Measurements from ENCODE around the gene TSTD1. TPM values are rescaled to one million over a fixed set of nuclear protein-coding genes. Genes with fewer than 3 reads are reported as not detected.

The TSTD1 gene
- total and polyA plus RNA-seq, 2 donors (not counting 1 experiment from before 2014, with no cell fraction given) = 0.24 to 0.66 TPM

DNA sequence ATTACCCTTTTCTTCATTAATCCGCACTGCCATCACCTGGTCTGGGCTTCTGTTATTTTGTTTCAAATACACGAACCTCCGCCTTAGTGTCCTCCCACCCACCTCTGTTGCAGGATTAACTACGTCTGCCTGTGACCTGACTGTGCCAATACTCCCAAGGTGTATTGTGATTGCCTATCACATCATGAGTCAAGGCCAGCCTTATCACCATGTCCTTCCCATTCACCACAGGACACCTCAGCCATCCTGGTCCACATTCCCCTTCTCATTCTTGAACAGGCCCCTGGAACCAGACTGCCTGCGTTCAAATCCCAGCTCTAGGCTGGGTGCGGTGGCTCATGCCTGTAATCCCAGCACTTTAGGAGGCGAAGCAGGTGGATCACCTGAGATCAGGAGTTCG, 32.2 kb downstream of the TSTD1 start:
- Histone ChIP-seq H3K36me3 (ENCODE audit: control insufficient read depth, insufficient read depth, low read length) (no peaks in the 10 kb centered on the region), H3K4me3 (replicated peaks in 1 of 4; ENCODE audit: control extremely low read depth in 1 of 4, insufficient read depth in 1 of 4, low read depth in 3 of 4, low read length in 4 of 4) (no peak overlapping the region), H3K9me3 (ENCODE audit: control insufficient read depth, insufficient read depth, low read depth, low read length) (no peaks in the 10 kb centered on the region), H3K79me2 (ENCODE audit: control insufficient read depth, insufficient read depth, low read length) (no peaks in the 10 kb centered on the region), H2AFZ (ENCODE audit: low read length) (no peak overlapping the region), H3K4me2 (ENCODE audit: extremely low read depth, insufficient read depth, low read length) (no peak overlapping the region), H3K9ac (ENCODE audit: insufficient read depth, low read length) (no peak overlapping the region), H4K20me1 (ENCODE audit: control insufficient read depth, extremely low read depth, insufficient read depth, low read length) (no peaks in the 10 kb centered on the region), H3K27me3 (ENCODE audit: control insufficient read depth, insufficient read depth, low read length) (no peaks in the 10 kb centered on the region), H3K4me1 (ENCODE audit: control insufficient read depth, extremely low read depth, insufficient read depth, low read length) (no peaks in the 10 kb centered on the region), H3K27ac (ENCODE audit: insufficient read depth, low read length) (no peak overlapping the region)
- no peak for DNase-seq (ENCODE audit: low read depth in 2 of 2)
- TF ChIP-seq EZH2 (IDR thresholded peaks at IDR 0.05; ENCODE audit: low read length, missing control alignments) (no peak), CTCF (conservative IDR thresholded peaks at IDR 0.05 in 1 of 2, IDR thresholded peaks at IDR 0.05 in 1 of 2; ENCODE audit: low read depth in 1 of 2, low read length in 2 of 2) (no peak)

DNA sequence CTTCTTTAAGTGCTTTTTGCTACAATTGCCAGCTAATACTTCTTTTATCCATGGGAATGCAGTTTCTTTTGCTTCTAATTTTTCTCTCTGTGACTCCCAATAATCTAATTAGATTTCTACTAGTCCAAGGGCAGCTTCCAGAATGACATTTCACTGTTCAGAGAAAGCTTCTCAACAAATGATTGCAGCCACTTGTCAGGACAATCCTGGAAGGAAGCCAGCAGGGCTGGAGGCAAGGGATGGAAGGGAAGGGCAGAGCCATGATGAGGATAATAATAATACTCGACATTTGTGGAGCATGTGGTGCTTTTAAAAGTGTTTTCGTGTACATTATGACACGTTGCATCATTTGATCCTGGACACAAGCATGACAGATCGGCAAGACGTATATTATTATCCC, 37.2 kb downstream of the TSTD1 start:
- Histone ChIP-seq H3K4me2 (ENCODE audit: extremely low read depth, insufficient read depth, low read length) (no peak overlapping the region), H3K27me3 (ENCODE audit: control insufficient read depth, insufficient read depth, low read length) (no peaks in the 10 kb centered on the region), H4K20me1 (ENCODE audit: control insufficient read depth, extremely low read depth, insufficient read depth, low read length) (no peaks in the 10 kb centered on the region), H2AFZ (ENCODE audit: low read length) (no peak overlapping the region), H3K9me3 (ENCODE audit: control insufficient read depth, insufficient read depth, low read depth, low read length) (no peaks in the 10 kb centered on the region), H3K4me1 (ENCODE audit: control insufficient read depth, extremely low read depth, insufficient read depth, low read length) (no peaks in the 10 kb centered on the region), H3K4me3 (replicated peaks in 1 of 4; ENCODE audit: control extremely low read depth in 1 of 4, insufficient read depth in 1 of 4, low read depth in 3 of 4, low read length in 4 of 4) (no peak overlapping the region), H3K9ac (ENCODE audit: insufficient read depth, low read length) (no peak overlapping the region), H3K27ac (ENCODE audit: insufficient read depth, low read length) (no peak overlapping the region), H3K79me2 (ENCODE audit: control insufficient read depth, insufficient read depth, low read length) (no peaks in the 10 kb centered on the region), H3K36me3 (ENCODE audit: control insufficient read depth, insufficient read depth, low read length) (no peaks in the 10 kb centered on the region)
- no peak for TF ChIP-seq CTCF (conservative IDR thresholded peaks at IDR 0.05 in 1 of 2, IDR thresholded peaks at IDR 0.05 in 1 of 2; ENCODE audit: low read depth in 1 of 2, low read length in 2 of 2)
- no peak for TF ChIP-seq EZH2 (IDR thresholded peaks at IDR 0.05; ENCODE audit: low read length, missing control alignments)
- DNase-seq (ENCODE audit: low read depth in 2 of 2) = no peak

- H3K27me3 ChIP-seq (ENCODE audit: control insufficient read depth, insufficient read depth, low read length) = no peaks in the 10 kb centered on the region
- H3K9me3 ChIP-seq (ENCODE audit: control insufficient read depth, insufficient read depth, low read depth, low read length) = no peaks in the 10 kb centered on the region
- H3K79me2 ChIP-seq (ENCODE audit: control insufficient read depth, insufficient read depth, low read length) = no peaks in the 10 kb centered on the region
- H3K9ac ChIP-seq (ENCODE audit: insufficient read depth, low read length) = no peak overlapping the region
- H4K20me1 ChIP-seq (ENCODE audit: control insufficient read depth, extremely low read depth, insufficient read depth, low read length) = no peaks in the 10 kb centered on the region
- TF ChIP-seq EZH2 (IDR thresholded peaks at IDR 0.05; ENCODE audit: low read length, missing control alignments) = no peak
- TF ChIP-seq CTCF (conservative IDR thresholded peaks at IDR 0.05 in 1 of 2, IDR thresholded peaks at IDR 0.05 in 1 of 2; ENCODE audit: low read depth in 1 of 2, low read length in 2 of 2) = no peak
- H3K27ac ChIP-seq (ENCODE audit: insufficient read depth, low read length) = no peak overlapping the region
- H3K4me3 ChIP-seq (replicated peaks in 1 of 4; ENCODE audit: control extremely low read depth in 1 of 4, insufficient read depth in 1 of 4, low read depth in 3 of 4, low read length in 4 of 4) = no peak overlapping the region
- H2AFZ ChIP-seq (ENCODE audit: low read length) = no peak overlapping the region
- DNase-seq (ENCODE audit: low read depth in 2 of 2) = no peak
- H3K36me3 ChIP-seq (ENCODE audit: control insufficient read depth, insufficient read depth, low read length) = no peaks in the 10 kb centered on the region
- H3K4me2 ChIP-seq (ENCODE audit: extremely low read depth, insufficient read depth, low read length) = no peak overlapping the region
- no peaks in the 10 kb centered on the region for H3K4me1 ChIP-seq (ENCODE audit: control insufficient read depth, extremely low read depth, insufficient read depth, low read length)
Observed at GRCh38 chr1:161000736-161001480, 37.9 kb downstream of the TSTD1 start.
